Gastroesophageal sphincter (tissue), 4 donors: ENCODE measurements around the gene WDR33. TPM values are rescaled to one million over a fixed set of nuclear protein-coding genes. Genes with fewer than 3 reads are reported as not detected.

ENCODE experiments used
- ATAC-seq: fragments of 150-250 bp; one replicate; pipeline ENCODE4 v1.9.1; 2016; ENCODE audit warnings: mild to moderate bottlenecking, moderate library complexity
- H3K27ac ChIP-seq, 4 donors: fragments of 200-600 bp; sonication (generic) in 3 of 4; 1 replicate in 3 of 4; 2 replicates in 1 of 4; pipeline ENCODE4 v1.5.1; 2016 to 2019
- H3K27me3 ChIP-seq: fragments of 200-600 bp; sonication (generic); one replicate; pipeline ENCODE4 v1.5.1; 2019
- H3K36me3 ChIP-seq, 2 donors: fragments of 200-600 bp; sonication (generic); one replicate each; pipeline ENCODE4 v1.5.1; 2019; ENCODE audit warnings: control low read depth in 1 of 2
- H3K4me1 ChIP-seq, 3 donors: fragments of 200-600 bp; sonication (generic); 1 replicate in 2 of 3; 2 replicates in 1 of 3; pipeline ENCODE4 v1.5.1; 2016 to 2019; ENCODE audit warnings: control low read depth in 2 of 3
- H3K4me3 ChIP-seq, 2 donors: fragments of 200-600 bp; sonication (generic); one replicate each; pipeline ENCODE4 v1.5.1; 2019; ENCODE audit warnings: mild to moderate bottlenecking in 1 of 2, moderate library complexity in 1 of 2
- H3K9me3 ChIP-seq, 3 donors: fragments of 200-600 bp; sonication (generic); one replicate each; pipeline ENCODE4 v1.5.1; 2017 to 2019; ENCODE audit warnings: control low read depth in 2 of 3
- EP300 ChIP-seq: sonication (generic); formaldehyde crosslinking; IDR thresholded peaks from one replicate; pipeline ENCODE4 v1.6.1; 2017; ENCODE audit warnings: antibody characterized with exemption, mild to moderate bottlenecking
- POLR2A ChIP-seq, 2 donors: fragments of 450-650 bp; IDR thresholded peaks; one replicate each; pipeline ENCODE4 v1.6.1; 2017; ENCODE audit warnings: antibody characterized with exemption in 2 of 2, mild to moderate bottlenecking in 2 of 2, moderate library complexity in 1 of 2
- POLR2AphosphoS5 ChIP-seq: sonication (generic); formaldehyde crosslinking; IDR thresholded peaks from one replicate; pipeline ENCODE4 v1.6.1; 2017; ENCODE audit warnings: antibody characterized with exemption
- WGBS, 2 donors: methylation state at CpG; one replicate each; pipeline ENCODE4 v1.1.5; 2018; ENCODE audit warnings: low coverage in 1 of 2; 5-methylcytosine and 5-hydroxymethylcytosine counted together
- total RNA-seq, 4 donors: library from RNA; depleted of rRNA; stranded (reverse); fragments of >200 nt; gene quantifications; one replicate each; pipeline ENCODE4 v1.1.0, GENCODE V29; 2016
- TF ChIP-seq, protein P1 (sequence below), 4 experiments: fragments of 200-600 bp in 2 of 4; fragments of 450-650 bp in 2 of 4; sonication (generic) in 1 of 4; IDR thresholded peaks; one replicate each; pipeline ENCODE4 v1.5.1; 2017 to 2019; ENCODE audit warnings: antibody characterized with exemption in 4 of 4, mild to moderate bottlenecking in 2 of 4, moderate library complexity in 2 of 4

The WDR33 gene
- total RNA-seq, 4 donors from 2014 or later, result 34.9 to 64.6 (median 43.2) TPM

DNA sequence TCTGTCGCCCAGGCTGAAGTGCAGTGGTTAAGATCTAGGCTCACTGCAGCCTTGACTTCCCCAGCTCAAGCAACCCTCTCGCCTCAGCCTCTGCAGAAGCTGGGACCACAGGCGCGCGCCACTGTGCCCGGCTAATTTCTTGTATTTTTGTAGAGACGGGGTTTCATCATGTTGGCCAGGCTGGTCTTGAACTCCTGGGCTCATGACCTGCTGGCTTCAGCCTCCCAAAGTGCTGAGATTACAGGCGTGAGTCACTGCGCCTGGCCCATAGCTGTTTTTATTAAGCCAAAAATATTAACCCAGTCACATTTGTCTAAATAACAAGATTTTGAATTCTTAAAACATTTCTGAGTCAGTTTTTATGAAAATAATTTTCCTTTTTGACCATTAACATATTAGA is 116.0 kb downstream of the WDR33 start:
- H3K9me3 ChIP-seq, result no peaks in the 10 kb centered on the region
- 65 to 68% methylated on average over 5 to 6 of the region's 9 CpGs for WGBS, 2 donors
- H3K4me1 ChIP-seq, result peaks cover 0 to 14% (median 4%) of the 10 kb centered on the region in 3 donors
- TF ChIP-seq POLR2AphosphoS5 (peak; percentile 31), EP300 (no peak)
- peak; percentile 47 for ATAC-seq
- peak overlapping the region in 2 of 4 donors; percentile 72 to 78 for H3K27ac ChIP-seq
- peak overlapping the region in 1 of 2 donors; percentile 50 for H3K4me3 ChIP-seq
- no peaks in the 10 kb centered on the region for H3K27me3 ChIP-seq
- no peaks in the 10 kb centered on the region for H3K36me3 ChIP-seq

DNA sequence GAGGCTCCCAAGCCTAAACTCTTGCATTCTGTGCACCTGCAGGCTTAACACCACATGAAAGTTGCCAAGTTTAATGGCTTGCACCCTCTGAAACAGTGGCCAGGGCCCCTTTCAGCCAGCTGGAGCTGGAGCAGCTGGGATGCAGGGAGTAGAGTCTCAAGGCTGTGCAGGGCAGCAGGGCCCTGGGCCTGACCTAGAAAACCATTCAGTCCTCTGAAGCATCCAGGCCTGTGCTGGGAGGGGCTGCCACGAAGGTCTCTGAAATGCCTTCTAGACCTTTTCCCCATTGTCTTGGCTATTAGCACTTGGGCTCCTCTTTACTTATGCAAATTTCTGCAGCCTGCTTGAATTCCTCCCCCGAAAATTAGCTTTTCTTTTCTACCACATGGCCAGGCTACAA is 120.3 kb downstream of the WDR33 start:
- Histone ChIP-seq H3K4me3 (no peak overlapping the region), H3K27me3 (no peaks in the 10 kb centered on the region), H3K4me1 (peaks cover 0 to 13% (median 4%) of the 10 kb centered on the region in 3 donors), H3K36me3 (no peaks in the 10 kb centered on the region), H3K9me3 (no peaks in the 10 kb centered on the region), H3K27ac (no peak overlapping the region)
- TF ChIP-seq POLR2A (IDR thresholded peaks at IDR 0.05), result no peak
- no peak for TF ChIP-seq POLR2AphosphoS5
- TF ChIP-seq EP300, result no peak
- TF ChIP-seq, protein P1, sequence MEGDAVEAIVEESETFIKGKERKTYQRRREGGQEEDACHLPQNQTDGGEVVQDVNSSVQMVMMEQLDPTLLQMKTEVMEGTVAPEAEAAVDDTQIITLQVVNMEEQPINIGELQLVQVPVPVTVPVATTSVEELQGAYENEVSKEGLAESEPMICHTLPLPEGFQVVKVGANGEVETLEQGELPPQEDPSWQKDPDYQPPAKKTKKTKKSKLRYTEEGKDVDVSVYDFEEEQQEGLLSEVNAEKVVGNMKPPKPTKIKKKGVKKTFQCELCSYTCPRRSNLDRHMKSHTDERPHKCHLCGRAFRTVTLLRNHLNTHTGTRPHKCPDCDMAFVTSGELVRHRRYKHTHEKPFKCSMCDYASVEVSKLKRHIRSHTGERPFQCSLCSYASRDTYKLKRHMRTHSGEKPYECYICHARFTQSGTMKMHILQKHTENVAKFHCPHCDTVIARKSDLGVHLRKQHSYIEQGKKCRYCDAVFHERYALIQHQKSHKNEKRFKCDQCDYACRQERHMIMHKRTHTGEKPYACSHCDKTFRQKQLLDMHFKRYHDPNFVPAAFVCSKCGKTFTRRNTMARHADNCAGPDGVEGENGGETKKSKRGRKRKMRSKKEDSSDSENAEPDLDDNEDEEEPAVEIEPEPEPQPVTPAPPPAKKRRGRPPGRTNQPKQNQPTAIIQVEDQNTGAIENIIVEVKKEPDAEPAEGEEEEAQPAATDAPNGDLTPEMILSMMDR (IDR thresholded peaks at IDR 0.05), result no peak
- WGBS, 2 donors, result 92 to 100% methylated on average over 1 to 2 of the region's 2 CpGs
- no peak for ATAC-seq

DNA sequence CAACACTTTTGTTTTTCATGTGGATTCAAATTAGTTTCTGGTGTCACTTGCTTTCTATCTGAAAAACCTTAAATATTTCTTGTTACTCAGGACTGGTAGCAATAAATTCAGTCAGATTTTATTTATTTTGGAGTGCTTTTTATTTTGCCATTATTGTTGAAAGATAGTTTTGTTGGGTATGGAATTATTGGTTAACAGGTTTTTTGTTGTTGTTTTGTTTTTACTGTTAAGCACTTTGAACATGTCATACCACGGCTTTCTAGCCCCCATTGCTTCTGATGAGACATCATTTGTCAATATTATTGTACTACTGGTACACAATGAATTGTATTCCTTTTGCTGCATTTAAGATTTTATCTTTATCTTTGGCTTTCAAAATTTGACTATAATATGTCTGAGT is 122.6 kb downstream of the WDR33 start:
- ATAC-seq, result no peak
- peaks cover 0 to 22% (median 6%) of the 10 kb centered on the region in 3 donors for H3K4me1 ChIP-seq
- no peak overlapping the region for H3K4me3 ChIP-seq
- TF ChIP-seq EP300 (no peak), POLR2A (IDR thresholded peaks at IDR 0.05) (no peak), POLR2AphosphoS5 (no peak)
- TF ChIP-seq, protein P1 (IDR thresholded peaks at IDR 0.05), result no peak
- no peaks in the 10 kb centered on the region for H3K36me3 ChIP-seq
- WGBS, 2 donors, result 80 to 83% methylated on average over 1 of the region's 1 CpG
- H3K27me3 ChIP-seq, result no peaks in the 10 kb centered on the region
- H3K27ac ChIP-seq, result no peak overlapping the region
- no peaks in the 10 kb centered on the region for H3K9me3 ChIP-seq

DNA sequence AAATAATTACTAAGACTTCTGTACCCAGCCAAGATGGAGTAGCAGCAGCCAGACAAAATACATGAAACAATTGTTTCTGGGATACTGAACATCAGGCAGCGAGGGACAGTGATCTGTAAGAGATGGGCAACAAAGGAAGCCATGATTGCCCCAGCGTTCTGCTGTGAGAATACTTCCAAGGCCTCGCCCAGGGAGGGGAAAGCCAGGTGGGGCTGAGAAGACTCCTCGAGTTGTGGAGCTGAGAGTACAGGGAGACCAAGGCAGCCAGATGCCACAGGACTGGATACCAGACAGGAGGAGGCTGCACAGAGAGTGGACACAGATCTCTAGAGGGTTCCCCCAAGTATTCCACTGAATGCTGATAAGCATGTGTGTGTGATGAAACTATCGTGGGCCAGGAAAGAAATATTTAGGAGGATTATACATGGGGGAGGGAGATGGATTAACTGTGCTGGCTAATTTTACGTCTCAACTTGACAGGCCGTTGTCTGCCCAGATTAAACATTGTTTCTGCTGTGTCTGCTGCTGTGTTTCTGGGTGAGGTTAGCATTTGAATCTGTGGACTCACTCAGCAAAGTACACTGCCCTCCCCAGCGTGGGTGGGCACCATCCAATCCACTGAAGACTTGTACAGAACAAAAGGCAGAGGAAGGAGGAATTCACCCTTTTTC is 125.4 kb downstream of the WDR33 start:
- Histone ChIP-seq H3K27ac (peak overlapping the region in 2 of 4 donors; percentile 45 to 53), H3K4me1 (peaks cover 0 to 51% (median 20%) of the 10 kb centered on the region in 3 donors), H3K27me3 (no peaks in the 10 kb centered on the region), H3K36me3 (no peaks in the 10 kb centered on the region), H3K4me3 (no peak overlapping the region), H3K9me3 (no peaks in the 10 kb centered on the region)
- no peak for ATAC-seq
- 54 to 61% methylated on average over 7 to 8 of the region's 8 CpGs for WGBS, 2 donors
- TF ChIP-seq, protein P1 (IDR thresholded peaks at IDR 0.05), result no peak
- TF ChIP-seq POLR2AphosphoS5 (no peak), POLR2A (IDR thresholded peaks at IDR 0.05) (no peak), EP300 (no peak)

DNA sequence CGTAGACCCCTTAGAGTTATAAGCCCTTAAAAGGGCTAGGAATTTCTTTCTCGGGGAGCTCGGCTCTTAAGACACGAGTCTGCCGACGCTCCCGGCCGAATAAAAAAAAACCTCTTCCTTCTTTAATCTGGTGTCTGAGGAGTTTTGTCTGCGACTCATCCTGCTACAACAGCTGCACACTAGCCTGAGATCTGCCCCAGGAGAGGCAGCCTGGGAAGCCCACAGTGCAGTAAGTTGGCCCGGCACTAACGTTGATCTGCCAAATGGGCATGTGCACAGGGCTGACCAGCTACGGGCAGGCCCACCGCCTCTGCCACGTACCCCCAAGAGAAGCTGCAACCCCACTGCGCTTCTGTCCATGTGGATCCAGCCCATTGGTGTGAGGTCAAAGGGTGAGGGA is 127.2 kb downstream of the WDR33 start:
- WGBS, 2 donors, result 12 to 29% methylated on average over 6 to 8 of the region's 15 CpGs

More for the DNA sequence above, 127.2 kb downstream of the WDR33 start:
- peak overlapping the region; percentile 26 to 80 (median 70) for H3K27ac ChIP-seq
- peak; percentile 5 for ATAC-seq
- H3K36me3 ChIP-seq, result no peaks in the 10 kb centered on the region
- peaks cover 0 to 63% (median 20%) of the 10 kb centered on the region in 3 donors for H3K4me1 ChIP-seq
- H3K9me3 ChIP-seq, result no peaks in the 10 kb centered on the region
- no peaks in the 10 kb centered on the region for H3K27me3 ChIP-seq
- TF ChIP-seq, protein P1 (IDR thresholded peaks at IDR 0.05), result no peak
- no peak for TF ChIP-seq POLR2AphosphoS5
- no peak for TF ChIP-seq POLR2A (IDR thresholded peaks at IDR 0.05)
- no peak overlapping the region for H3K4me3 ChIP-seq
